MM.1S (cell line): Measurements from ENCODE around the gene NLGN1.

Source experiments
- DNase-seq: peaks from one replicate; pipeline ENCODE4 v3.0.0-alpha.2; 2015
- H2AFZ ChIP-seq: fragments of 300-600 bp; sonication (generic); 2 replicates; pipeline ENCODE4 v1.6.0; 2016; ENCODE audit warnings: antibody characterized with exemption, low read length
- H3F3A ChIP-seq: fragments of 300-600 bp; sonication (generic); 2 replicates; pipeline ENCODE4 v1.6.1; 2016; ENCODE audit warnings: mild to moderate bottlenecking, antibody characterized with exemption, low read length, moderate library complexity, mixed read lengths; ENCODE audit not compliant: insufficient read depth
- H3K27ac ChIP-seq: fragments of 300-600 bp; sonication (generic); 2 replicates; pipeline ENCODE4 v1.5.1; 2016; ENCODE audit warnings: mild to moderate bottlenecking, low read length
- H3K27me3 ChIP-seq: fragments of 300-600 bp; sonication (generic); replicated peaks from 2 replicates; pipeline ENCODE4 v1.6.0; 2016; ENCODE audit warnings: low read length; ENCODE audit not compliant: insufficient read depth
- H3K36me3 ChIP-seq: fragments of 300-600 bp; sonication (generic); replicated peaks from 2 replicates; pipeline ENCODE4 v1.6.1; 2016; ENCODE audit warnings: mild to moderate bottlenecking, low read length, mixed read lengths; ENCODE audit not compliant: insufficient read depth
- H3K4me1 ChIP-seq: fragments of 300-600 bp; sonication (generic); 2 replicates; pipeline ENCODE4 v1.6.1; 2016; ENCODE audit warnings: low read length, mixed read lengths
- H3K4me2 ChIP-seq: fragments of 300-600 bp; sonication (generic); 2 replicates; pipeline ENCODE4 v1.6.0; 2016; ENCODE audit warnings: low read depth, low read length
- H3K4me3 ChIP-seq: fragments of 300-600 bp; sonication (generic); 2 replicates; pipeline ENCODE4 v1.5.1; 2016; ENCODE audit warnings: low read length, mixed read lengths
- H3K79me2 ChIP-seq: fragments of 300-600 bp; sonication (generic); 2 replicates; pipeline ENCODE4 v1.6.1; 2016; ENCODE audit warnings: mixed run types, low read length, mixed read lengths
- H3K9ac ChIP-seq: fragments of 300-600 bp; sonication (generic); 2 replicates; pipeline ENCODE4 v1.6.1; 2016; ENCODE audit warnings: low read length, mixed read lengths
- H3K9me2 ChIP-seq: fragments of 300-600 bp; sonication (generic); replicated peaks from 2 replicates; pipeline ENCODE4 v1.6.1; 2016; ENCODE audit warnings: mild to moderate bottlenecking, low read length, mixed read lengths; ENCODE audit not compliant: insufficient read depth
- H3K9me3 ChIP-seq: fragments of 300-600 bp; sonication (generic); replicated peaks from 2 replicates; pipeline ENCODE4 v1.6.1; 2016; ENCODE audit warnings: mild to moderate bottlenecking, low read length, mixed read lengths; ENCODE audit not compliant: insufficient read depth
- H4K20me1 ChIP-seq: fragments of 300-600 bp; sonication (generic); 2 replicates; pipeline ENCODE4 v1.6.1; 2016; ENCODE audit warnings: mild to moderate bottlenecking, low read length, moderate library complexity, mixed read lengths; ENCODE audit not compliant: insufficient read depth
- EZH2 ChIP-seq: fragments of 300-600 bp; sonication (generic); optimal IDR thresholded peaks from 2 replicates; pipeline ENCODE3; 2017; ENCODE audit warnings: low read depth, mild to moderate bottlenecking, antibody characterized with exemption, low read length, mixed read lengths
- EZH2phosphoT487 ChIP-seq: fragments of 300-600 bp; sonication (generic); IDR thresholded peaks from 2 replicates; pipeline ENCODE4 v1.6.1; 2018; ENCODE audit warnings: antibody characterized with exemption, low read length
- TF ChIP-seq, protein P1 (sequence below): fragments of 300-600 bp; sonication (generic); IDR thresholded peaks from 2 replicates; pipeline ENCODE4 v1.5.1; 2016; ENCODE audit warnings: antibody characterized with exemption, low read length, mixed read lengths

Gene NLGN1

DNA sequence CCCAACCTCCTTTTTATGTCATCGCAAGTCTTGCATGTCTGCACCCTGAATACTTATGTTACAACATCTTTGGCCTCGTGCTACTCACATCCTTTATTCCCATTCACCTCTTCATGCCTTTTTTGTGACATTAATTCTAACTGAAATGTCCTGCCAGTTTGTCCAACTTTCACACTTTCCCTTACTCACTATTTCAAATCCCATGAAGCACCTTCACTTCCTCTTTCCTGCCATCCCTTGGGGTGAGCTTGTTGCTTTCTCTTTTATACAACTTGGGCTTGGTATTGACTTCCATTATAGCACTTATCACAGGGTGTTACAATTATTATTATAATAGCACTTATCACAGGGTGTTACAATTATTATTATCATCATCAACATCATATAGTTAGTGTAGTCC is 496.3 kb downstream of the NLGN1 start:
- DNase-seq: no peak
- Histone ChIP-seq H3K4me3 (no peak overlapping the region), H3K27me3 (no peaks in the 10 kb centered on the region), H3K4me2 (no peak overlapping the region), H4K20me1 (no peaks in the 10 kb centered on the region), H3K79me2 (no peaks in the 10 kb centered on the region), H2AFZ (no peak overlapping the region), H3F3A (no peaks in the 10 kb centered on the region), H3K4me1 (no peaks in the 10 kb centered on the region), H3K36me3 (no peaks in the 10 kb centered on the region), H3K9me2 (no peaks in the 10 kb centered on the region), H3K27ac (no peak overlapping the region), H3K9me3 (no peaks in the 10 kb centered on the region), H3K9ac (no peak overlapping the region)
- TF ChIP-seq EZH2phosphoT487: no peak
- no peak for TF ChIP-seq EZH2
- TF ChIP-seq, protein P1, sequence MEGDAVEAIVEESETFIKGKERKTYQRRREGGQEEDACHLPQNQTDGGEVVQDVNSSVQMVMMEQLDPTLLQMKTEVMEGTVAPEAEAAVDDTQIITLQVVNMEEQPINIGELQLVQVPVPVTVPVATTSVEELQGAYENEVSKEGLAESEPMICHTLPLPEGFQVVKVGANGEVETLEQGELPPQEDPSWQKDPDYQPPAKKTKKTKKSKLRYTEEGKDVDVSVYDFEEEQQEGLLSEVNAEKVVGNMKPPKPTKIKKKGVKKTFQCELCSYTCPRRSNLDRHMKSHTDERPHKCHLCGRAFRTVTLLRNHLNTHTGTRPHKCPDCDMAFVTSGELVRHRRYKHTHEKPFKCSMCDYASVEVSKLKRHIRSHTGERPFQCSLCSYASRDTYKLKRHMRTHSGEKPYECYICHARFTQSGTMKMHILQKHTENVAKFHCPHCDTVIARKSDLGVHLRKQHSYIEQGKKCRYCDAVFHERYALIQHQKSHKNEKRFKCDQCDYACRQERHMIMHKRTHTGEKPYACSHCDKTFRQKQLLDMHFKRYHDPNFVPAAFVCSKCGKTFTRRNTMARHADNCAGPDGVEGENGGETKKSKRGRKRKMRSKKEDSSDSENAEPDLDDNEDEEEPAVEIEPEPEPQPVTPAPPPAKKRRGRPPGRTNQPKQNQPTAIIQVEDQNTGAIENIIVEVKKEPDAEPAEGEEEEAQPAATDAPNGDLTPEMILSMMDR: no peak

DNA sequence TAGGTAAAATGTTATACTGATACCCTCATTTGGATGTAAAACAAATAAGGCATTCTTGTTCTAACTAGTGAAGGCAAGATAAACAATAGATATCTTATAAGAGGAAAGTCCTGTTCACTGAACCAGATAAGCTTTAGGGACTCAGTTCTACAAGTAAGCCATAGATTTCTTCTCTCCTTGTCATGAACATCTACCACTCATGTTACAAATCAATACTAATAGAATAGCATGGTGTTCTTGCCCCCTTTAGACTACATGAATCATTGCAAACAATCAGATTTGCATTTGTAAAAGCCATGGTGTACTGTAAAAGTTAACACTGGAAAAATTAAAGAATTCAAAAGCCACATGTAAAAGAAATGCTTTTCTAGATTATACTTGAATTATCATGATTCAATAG is 500.1 kb downstream of the NLGN1 start:
- no peak for DNase-seq
- Histone ChIP-seq H3K9me3 (no peaks in the 10 kb centered on the region), H3K4me3 (no peak overlapping the region), H3K9me2 (no peaks in the 10 kb centered on the region), H3K4me1 (no peaks in the 10 kb centered on the region), H3K27me3 (no peaks in the 10 kb centered on the region), H3K9ac (no peak overlapping the region), H3K36me3 (no peaks in the 10 kb centered on the region), H3F3A (no peaks in the 10 kb centered on the region), H3K79me2 (no peaks in the 10 kb centered on the region), H2AFZ (no peak overlapping the region), H3K27ac (no peak overlapping the region), H4K20me1 (no peaks in the 10 kb centered on the region), H3K4me2 (no peak overlapping the region)
- TF ChIP-seq, protein P1: no peak

DNA sequence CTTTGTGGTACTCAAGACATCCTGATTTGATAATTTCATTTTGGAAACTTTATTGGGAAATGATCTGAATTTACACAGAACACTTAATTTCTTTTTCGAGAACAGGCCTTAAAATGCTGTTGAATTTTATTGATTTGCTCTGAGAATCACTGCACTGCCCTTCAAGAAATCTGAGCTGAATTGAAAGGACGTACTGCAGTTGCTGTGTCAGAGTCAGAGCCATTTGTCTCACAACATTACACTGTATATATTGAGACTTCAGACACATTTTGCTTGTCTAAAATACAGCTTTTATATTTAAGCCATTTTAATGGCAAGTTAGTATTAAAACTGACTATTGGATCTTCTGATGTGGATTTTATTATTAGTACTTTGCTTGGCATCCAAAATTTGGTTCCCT is 504.1 kb downstream of the NLGN1 start:
- Histone ChIP-seq H3K27ac (no peak overlapping the region), H3K4me3 (no peak overlapping the region)

More for the DNA sequence above, 504.1 kb downstream of the NLGN1 start:
- no peaks in the 10 kb centered on the region for H3K36me3 ChIP-seq
- TF ChIP-seq, protein P1: no peak
- TF ChIP-seq EZH2phosphoT487 (no peak), EZH2 (no peak)
- H3F3A ChIP-seq: no peaks in the 10 kb centered on the region
- no peak for DNase-seq
- H4K20me1 ChIP-seq: no peaks in the 10 kb centered on the region
- H2AFZ ChIP-seq: no peak overlapping the region
- no peak overlapping the region for H3K9ac ChIP-seq
- no peaks in the 10 kb centered on the region for H3K27me3 ChIP-seq
- no peaks in the 10 kb centered on the region for H3K4me1 ChIP-seq
- H3K9me3 ChIP-seq: no peaks in the 10 kb centered on the region
- no peaks in the 10 kb centered on the region for H3K9me2 ChIP-seq
- H3K79me2 ChIP-seq: no peaks in the 10 kb centered on the region
- no peak overlapping the region for H3K4me2 ChIP-seq
